ENCODE results near the gene PLXNA2. TPM values are rescaled to one million over a fixed set of nuclear protein-coding genes. Genes with fewer than 3 reads are reported as not detected.

The PLXNA2 gene
- total and polyA plus RNA-seq, 8 donors: 48.7 to 137 (median 72.9) TPM

GRCh38 chr1:208139434-208140045, 104.6 kb downstream of the PLXNA2 start:
- Histone ChIP-seq H3K4me3 (no peak overlapping the region), H3K27ac (no peak overlapping the region), H3K9me3 (no peaks in the 10 kb centered on the region), H3K27me3 (no peaks in the 10 kb centered on the region), H3K36me3 (no peaks in the 10 kb centered on the region), H3K4me1 (no peaks in the 10 kb centered on the region)
- DNase-seq (no peak), FAIRE-seq (no peak), ATAC-seq (no peak)
- TF ChIP-seq, protein P1, sequence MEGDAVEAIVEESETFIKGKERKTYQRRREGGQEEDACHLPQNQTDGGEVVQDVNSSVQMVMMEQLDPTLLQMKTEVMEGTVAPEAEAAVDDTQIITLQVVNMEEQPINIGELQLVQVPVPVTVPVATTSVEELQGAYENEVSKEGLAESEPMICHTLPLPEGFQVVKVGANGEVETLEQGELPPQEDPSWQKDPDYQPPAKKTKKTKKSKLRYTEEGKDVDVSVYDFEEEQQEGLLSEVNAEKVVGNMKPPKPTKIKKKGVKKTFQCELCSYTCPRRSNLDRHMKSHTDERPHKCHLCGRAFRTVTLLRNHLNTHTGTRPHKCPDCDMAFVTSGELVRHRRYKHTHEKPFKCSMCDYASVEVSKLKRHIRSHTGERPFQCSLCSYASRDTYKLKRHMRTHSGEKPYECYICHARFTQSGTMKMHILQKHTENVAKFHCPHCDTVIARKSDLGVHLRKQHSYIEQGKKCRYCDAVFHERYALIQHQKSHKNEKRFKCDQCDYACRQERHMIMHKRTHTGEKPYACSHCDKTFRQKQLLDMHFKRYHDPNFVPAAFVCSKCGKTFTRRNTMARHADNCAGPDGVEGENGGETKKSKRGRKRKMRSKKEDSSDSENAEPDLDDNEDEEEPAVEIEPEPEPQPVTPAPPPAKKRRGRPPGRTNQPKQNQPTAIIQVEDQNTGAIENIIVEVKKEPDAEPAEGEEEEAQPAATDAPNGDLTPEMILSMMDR (IDR thresholded peaks at IDR 0.05): no peak
- intact Hi-C loops (cut with DNase I): no loop called here
- WGBS, 2 donors: 60 to 80% methylated on average over 3 of the region's 3 CpGs

- TF ChIP-seq, protein P1 (IDR thresholded peaks at IDR 0.05): no peak
- FAIRE-seq (no peak), DNase-seq (no peak), ATAC-seq (no peak)
- H3K4me3 ChIP-seq: no peak overlapping the region
- H3K27ac ChIP-seq: no peak overlapping the region
- WGBS, 2 donors: 71 to 82% methylated on average over 4 of the region's 4 CpGs
- H3K4me1 ChIP-seq: peaks cover 0 to 8% (median 0%) of the 10 kb centered on the region in 3 donors
- no peaks in the 10 kb centered on the region for H3K36me3 ChIP-seq
- intact Hi-C loops (cut with DNase I): no loop called here
- H3K9me3 ChIP-seq: no peaks in the 10 kb centered on the region
- no peaks in the 10 kb centered on the region for H3K27me3 ChIP-seq
Observed at GRCh38 chr1:208137193-208137592, 107.0 kb downstream of the PLXNA2 start.

DNA sequence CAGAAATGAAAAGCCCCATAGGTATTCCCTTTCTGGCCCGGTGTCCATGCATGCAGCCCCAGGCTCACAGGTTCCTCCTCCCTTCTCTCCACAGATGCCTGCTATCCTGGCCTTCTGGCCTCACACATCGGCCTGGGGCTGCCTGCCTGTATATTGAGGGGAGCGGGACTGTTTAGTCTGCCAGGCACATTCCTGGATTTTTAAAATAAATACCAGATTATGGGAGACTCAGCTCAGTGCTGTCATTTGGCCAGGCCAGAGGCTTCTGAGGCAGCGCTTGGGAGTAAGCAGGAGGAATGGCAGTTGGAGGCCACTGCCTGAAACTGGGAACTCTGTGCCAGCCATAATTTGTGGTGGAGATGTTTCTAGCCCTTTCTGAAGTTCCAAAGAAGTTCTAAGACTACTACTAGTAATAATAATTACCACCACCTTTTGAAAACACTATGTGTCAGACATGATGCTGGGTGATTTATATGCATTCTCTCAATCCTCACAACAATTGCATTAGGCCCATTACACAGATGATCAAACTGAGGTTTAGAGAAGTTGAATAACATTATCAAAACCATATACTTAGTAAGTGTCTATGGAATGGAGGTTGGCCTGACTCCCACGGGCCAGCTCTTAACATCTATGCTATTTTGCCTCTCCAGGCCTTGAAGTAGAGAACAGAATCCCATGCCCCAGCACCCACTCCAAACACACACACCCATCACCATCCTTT, 107.6 kb downstream of the PLXNA2 start:
- Histone ChIP-seq H3K9me3 (no peaks in the 10 kb centered on the region), H3K4me1 (peaks cover 0 to 9% (median 0%) of the 10 kb centered on the region in 3 donors), H3K27me3 (no peaks in the 10 kb centered on the region), H3K4me3 (no peak overlapping the region), H3K36me3 (no peaks in the 10 kb centered on the region), H3K27ac (no peak overlapping the region)
- FAIRE-seq (no peak), DNase-seq (no peak), ATAC-seq (no peak)
- TF ChIP-seq, protein P1 (IDR thresholded peaks at IDR 0.05): no peak
- intact Hi-C loops (cut with DNase I): no loop called here
- WGBS, 2 donors: 81% methylated on average over 5 of the region's 5 CpGs

DNA sequence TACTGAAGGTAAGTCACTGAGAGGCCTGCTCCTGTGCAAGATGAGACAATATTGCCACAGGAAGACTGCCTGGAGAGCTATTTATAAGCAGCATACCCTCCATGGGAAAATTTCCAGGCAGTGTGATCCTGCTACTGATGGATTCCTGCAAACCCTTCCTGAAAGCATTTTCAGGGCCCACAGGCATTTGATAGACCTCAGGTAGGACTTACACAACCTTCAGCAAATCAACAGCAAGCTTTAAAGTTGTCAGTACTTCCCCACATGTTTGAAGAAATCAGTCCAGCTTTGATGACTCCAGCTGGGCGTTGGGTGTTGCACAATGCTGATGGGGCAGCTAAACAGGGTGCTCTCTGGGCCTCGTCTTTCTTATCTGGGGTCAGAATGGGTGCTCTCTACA, 108.8 kb downstream of the PLXNA2 start:
- WGBS, 2 donors: 43 to 44% methylated on average over 2 of the region's 2 CpGs
- H3K27ac ChIP-seq: no peak overlapping the region

More for the DNA sequence above, 108.8 kb downstream of the PLXNA2 start:
- TF ChIP-seq, protein P1 (IDR thresholded peaks at IDR 0.05): no peak
- H3K4me1 ChIP-seq: peaks cover 0 to 9% (median 0%) of the 10 kb centered on the region in 3 donors
- H3K27me3 ChIP-seq: no peaks in the 10 kb centered on the region
- no peaks in the 10 kb centered on the region for H3K36me3 ChIP-seq
- no peaks in the 10 kb centered on the region for H3K9me3 ChIP-seq
- intact Hi-C loops (cut with DNase I): no loop called here
- no peak for DNase-seq
- no peak for FAIRE-seq
- H3K4me3 ChIP-seq: no peak overlapping the region
- ATAC-seq: no peak

Data from pancreas (tissue), 10 donors.